ENCODE measurements around the gene C5orf24.

- TF ChIP-seq CTCF (IDR thresholded peaks at IDR 0.05) (no peak), POLR2A (IDR thresholded peaks at IDR 0.05) (no peak)
Observed at GRCh38 chr5:134889335-134889734, 43.6 kb downstream of the C5orf24 start.

Data from uterus (tissue), 2 donors.